A549 (cell line): ENCODE data around the gene PDCL2. TPM values are rescaled to one million over a fixed set of nuclear protein-coding genes. Genes with fewer than 3 reads are reported as not detected.

Experiments used
- ATAC-seq, 2 experiments: fragments of 200-7000 bp in 1 of 2; fragments of >200 bp in 1 of 2; cut with Nextera tagmentation in 1 of 2; cut with Tn5 transposase in 1 of 2; 3 replicates each; pipeline versions ENCODE4 v1.8.0 to v1.9.1; 2018 to 2020; ENCODE audit warnings: mild to moderate bottlenecking in 1 of 2, moderate library complexity in 1 of 2
- CTCF ChIA-PET: fragments of 300-600 bp; sonication (Branson Sonifier 250); formaldehyde crosslinking; extraction: SDS; loops from one replicate; lab custom pipeline; 2021; ENCODE audit warnings: antibody characterized with exemption, inconsistent platforms; lab: Yijun Ruan, JAX
- POLR2A ChIA-PET: fragments of 350-600 bp; formaldehyde crosslinking; extraction: SDS; loops from one replicate; lab custom pipeline; 2021; ENCODE audit warnings: antibody characterized with exemption, inconsistent platforms; lab: Yijun Ruan, JAX
- DNase-seq, 2 experiments: peaks; one replicate each; pipeline versions ENCODE4 v3.0.0 to v3.0.0-alpha.2; 2011 to 2016; ENCODE audit warnings: low read depth in 1 of 2, low spot score in 1 of 2
- FAIRE-seq: peaks from 2 replicates; lab custom pipeline; 2011; peaks lifted over from hg19 to GRCh38; lab: Jason Lieb, UNC
- H3K27ac ChIP-seq, 2 experiments: fragments of >200 bp; sonication (Bioruptor Twin); formaldehyde crosslinking; 3 replicates each; pipeline ENCODE4 v1.5.1; 2016 to 2017
- H3K4me1 ChIP-seq: fragments of >200 bp; sonication (Bioruptor Twin); formaldehyde crosslinking; 3 replicates; pipeline ENCODE4 v1.6.1; 2016
- H3K4me2 ChIP-seq: fragments of >200 bp; sonication (Bioruptor Twin); formaldehyde crosslinking; 3 replicates; pipeline ENCODE4 v1.6.1; 2016
- H3K4me3 ChIP-seq: fragments of >200 bp; sonication (Bioruptor Twin); formaldehyde crosslinking; 3 replicates; pipeline ENCODE4 v1.5.1; 2016
- H3K9me3 ChIP-seq: fragments of >200 bp; sonication (Bioruptor Twin); formaldehyde crosslinking; 3 replicates; pipeline ENCODE4 v1.6.1; 2016
- CBX8 ChIP-seq: fragments of 200-600 bp; sonication (generic); IDR thresholded peaks from 2 replicates; pipeline ENCODE4 v1.6.1; 2016
- CHD4 ChIP-seq: fragments of 200-600 bp; sonication (generic); IDR thresholded peaks from 2 replicates; pipeline ENCODE4 v1.6.1; 2016; ENCODE audit warnings: antibody characterized with exemption, mild to moderate bottlenecking, borderline replicate concordance
- EHF ChIP-seq: fragments of 250-450 bp; sonication (Bioruptor Pico); IDR thresholded peaks from 2 replicates; pipeline ENCODE4 v1.5.0; 2020; ENCODE audit warnings: mild to moderate bottlenecking
- ESRRA ChIP-seq: fragments of 150-350 bp; IDR thresholded peaks from 2 replicates; pipeline ENCODE4 v1.6.1; 2014; ENCODE audit warnings: mild to moderate bottlenecking, low read length, borderline replicate concordance
- FOXS1 ChIP-seq: fragments of 250-450 bp; sonication (Bioruptor Pico); IDR thresholded peaks from 2 replicates; pipeline ENCODE4 v1.5.0; 2020; ENCODE audit warnings: mild to moderate bottlenecking, moderate library complexity
- HES2 ChIP-seq: fragments of >200 bp; sonication (Bioruptor Twin); formaldehyde crosslinking; IDR thresholded peaks from 2 replicates; pipeline ENCODE4 v1.6.1; 2016
- HEYL ChIP-seq: fragments of 250-450 bp; sonication (Bioruptor Pico); IDR thresholded peaks from 2 replicates; pipeline ENCODE4 v1.8.0; 2021; ENCODE audit warnings: mild to moderate bottlenecking, moderate library complexity
- HMGXB4 ChIP-seq: fragments of 250-450 bp; sonication (Bioruptor Pico); IDR thresholded peaks from 2 replicates; pipeline ENCODE4 v1.5.0; 2021; ENCODE audit warnings: mild to moderate bottlenecking, moderate library complexity, borderline replicate concordance
- JUNB ChIP-seq: fragments of >200 bp; sonication (Bioruptor Twin); formaldehyde crosslinking; IDR thresholded peaks from 2 replicates; pipeline ENCODE4 v1.6.1; 2016
- KDM1A ChIP-seq: fragments of 200-600 bp; sonication (generic); IDR thresholded peaks from 2 replicates; pipeline ENCODE4 v1.6.1; 2016; ENCODE audit warnings: low read depth, mild to moderate bottlenecking
- NR3C1 ChIP-seq: fragments of >200 bp; sonication (Bioruptor Twin); formaldehyde crosslinking; IDR thresholded peaks from 3 replicates; pipeline ENCODE4 v1.6.1; 2017
- RAD21 ChIP-seq, 2 experiments: fragments of >200 bp in 1 of 2; sonication (Bioruptor Twin) in 1 of 2; formaldehyde crosslinking in 1 of 2; IDR thresholded peaks in 1 of 2; conservative IDR thresholded peaks in 1 of 2; 2 replicates in 1 of 2; 3 replicates in 1 of 2; pipeline ENCODE4 v1.6.1; 2012 to 2018; ENCODE audit warnings: inconsistent platforms in 1 of 2
- RCOR1 ChIP-seq: fragments of 150-350 bp; IDR thresholded peaks from 2 replicates; pipeline ENCODE4 v1.6.1; 2014; ENCODE audit warnings: antibody characterized with exemption, low read length, low read depth
- RFX5 ChIP-seq: fragments of 450-650 bp; IDR thresholded peaks from 2 replicates; pipeline ENCODE4 v1.7.1; 2014; ENCODE audit warnings: antibody characterized with exemption, mild to moderate bottlenecking, moderate library complexity
- RNF2 ChIP-seq: fragments of 200-600 bp; sonication (generic); IDR thresholded peaks from 2 replicates; pipeline ENCODE4 v1.6.1; 2016; ENCODE audit warnings: low read depth, mild to moderate bottlenecking, antibody characterized with exemption, moderate library complexity, borderline replicate concordance
- ZC3H11A ChIP-seq: fragments of 450-650 bp; IDR thresholded peaks from 2 replicates; pipeline ENCODE4 v1.6.1; 2014; ENCODE audit warnings: antibody characterized with exemption, mild to moderate bottlenecking
- ZNF302 ChIP-seq: fragments of 250-450 bp; sonication (Bioruptor Pico); IDR thresholded peaks from 2 replicates; pipeline ENCODE4 v1.9.0; 2021; ENCODE audit warnings: inconsistent platforms, mild to moderate bottlenecking, moderate library complexity
- ZSCAN20 ChIP-seq: fragments of 250-450 bp; sonication (Bioruptor Pico); IDR thresholded peaks from 2 replicates; pipeline ENCODE4 v1.8.0; 2022; ENCODE audit warnings: mild to moderate bottlenecking, moderate library complexity
- WGBS: methylation state at CpG from one replicate; pipeline ENCODE4 v1.1.6; 2017; ENCODE audit errors: missing lambda C conversion rate; 5-methylcytosine and 5-hydroxymethylcytosine counted together
- polyA plus RNA-seq, 4 experiments: library from polyadenylated mRNA; depleted of rRNA in 3 of 4; stranded (reverse); fragments of >200 nt; fragmentation: RNase III in 1 of 4; extraction: RNeasy Plus Mini Kit Qiagen cat#74134 plus additional on column Dnase treatment in 1 of 4; gene quantifications; 2 replicates in 3 of 4; 3 replicates in 1 of 4; pipeline ENCODE4 v1.2.3, GENCODE V29; 2011 to 2017

The PDCL2 gene
- polyA plus RNA-seq, 2 of the 4 experiments (the other 2 are of a cell fraction) = not detected

GRCh38 chr4:55636656-55636999 is 44.6 kb upstream of the PDCL2 start:
- TF ChIP-seq RNF2 (no peak), CBX8 (no peak), EHF (CRISPR knock-in tag) (no peak), JUNB (no peak), RCOR1 (no peak), HMGXB4 (CRISPR knock-in tag) (no peak), KDM1A (no peak), HEYL (CRISPR knock-in tag) (no peak), NR3C1 (no peak), RFX5 (no peak), HES2 (no peak), ZC3H11A (no peak), RAD21 (conservative IDR thresholded peaks at IDR 0.05 in 1 of 2, IDR thresholded peaks at IDR 0.05 in 1 of 2) (no peak)
- FAIRE-seq = no peak
- ATAC-seq = no peak; a peak in 1 of 6 replicates
- Histone ChIP-seq H3K9me3 (no peaks in the 10 kb centered on the region), H3K27ac (no peak overlapping the region), H3K4me3 (peak overlapping the region; percentile 40), H3K4me1 (no peaks in the 10 kb centered on the region), H3K4me2 (peak overlapping the region; percentile 87)
- POLR2A ChIA-PET = no interaction called here
- WGBS = 62% methylated on average over 7 of the region's 7 CpGs
- no peak for DNase-seq
- CTCF ChIA-PET = no interaction called here

GRCh38 chr4:55635741-55636655 is 44.0 kb upstream of the PDCL2 start, which contains the start of gene NMU:
Gene NMU, minus strand, starts transcription at chr4:55636298. Its CDS starts 106 bp downstream, at chr4:55636192.
- ChIA-PET CTCF (interaction anchor here (1.2 kb wide), 1 partner anchor 191 kb away, joined by 6 read pairs; no protein-coding TSS in a partner anchor), POLR2A (no interaction called here)
- peak in 1 of 2 experiments; percentile 19 for DNase-seq
- H3K27ac ChIP-seq = no peak within 1 kb of the TSS
- no peaks in the 10 kb centered on the region for H3K4me1 ChIP-seq
- FAIRE-seq = no peak
- no peaks in the 10 kb centered on the region for H3K9me3 ChIP-seq
- peak within 1 kb of the TSS; percentile 87 for H3K4me2 ChIP-seq
- H3K4me3 ChIP-seq = peak within 1 kb of the TSS; percentile 40
- TF ChIP-seq CHD4 (no peak), FOXS1 (no peak), ZSCAN20 (CRISPR knock-in tag) (no peak), ZNF302 (CRISPR knock-in tag) (no peak)
- ATAC-seq = peak; percentile 81 to 89
- WGBS = 18% methylated on average over 28 of the region's 80 CpGs

GRCh38 chr4:55635282-55635681 is 43.2 kb upstream of the PDCL2 start:
- DNase-seq (no peak), ATAC-seq (peak in 1 of 2 experiments; percentile 32; a peak in 2 of 6 replicates), FAIRE-seq (no peak)
- ChIA-PET CTCF (interaction anchor here (1.2 kb wide), 1 partner anchor 190 kb away, joined by 6 read pairs; no protein-coding TSS in a partner anchor), POLR2A (no interaction called here)
- Histone ChIP-seq H3K27ac (no peak overlapping the region), H3K4me2 (peak overlapping the region; percentile 87), H3K4me1 (no peaks in the 10 kb centered on the region), H3K4me3 (no peak overlapping the region; the same call in 1 of the 3 replicates), H3K9me3 (no peaks in the 10 kb centered on the region; the same call in 2 of the 3 replicates)
- WGBS = 50% methylated on average over 11 of the region's 11 CpGs
- TF ChIP-seq ESRRA = no peak
